ENCODE results near the gene NPAS1.

Gene NPAS1, protein sequence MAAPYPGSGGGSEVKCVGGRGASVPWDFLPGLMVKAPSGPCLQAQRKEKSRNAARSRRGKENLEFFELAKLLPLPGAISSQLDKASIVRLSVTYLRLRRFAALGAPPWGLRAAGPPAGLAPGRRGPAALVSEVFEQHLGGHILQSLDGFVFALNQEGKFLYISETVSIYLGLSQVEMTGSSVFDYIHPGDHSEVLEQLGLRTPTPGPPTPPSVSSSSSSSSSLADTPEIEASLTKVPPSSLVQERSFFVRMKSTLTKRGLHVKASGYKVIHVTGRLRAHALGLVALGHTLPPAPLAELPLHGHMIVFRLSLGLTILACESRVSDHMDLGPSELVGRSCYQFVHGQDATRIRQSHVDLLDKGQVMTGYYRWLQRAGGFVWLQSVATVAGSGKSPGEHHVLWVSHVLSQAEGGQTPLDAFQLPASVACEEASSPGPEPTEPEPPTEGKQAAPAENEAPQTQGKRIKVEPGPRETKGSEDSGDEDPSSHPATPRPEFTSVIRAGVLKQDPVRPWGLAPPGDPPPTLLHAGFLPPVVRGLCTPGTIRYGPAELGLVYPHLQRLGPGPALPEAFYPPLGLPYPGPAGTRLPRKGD

DNA sequence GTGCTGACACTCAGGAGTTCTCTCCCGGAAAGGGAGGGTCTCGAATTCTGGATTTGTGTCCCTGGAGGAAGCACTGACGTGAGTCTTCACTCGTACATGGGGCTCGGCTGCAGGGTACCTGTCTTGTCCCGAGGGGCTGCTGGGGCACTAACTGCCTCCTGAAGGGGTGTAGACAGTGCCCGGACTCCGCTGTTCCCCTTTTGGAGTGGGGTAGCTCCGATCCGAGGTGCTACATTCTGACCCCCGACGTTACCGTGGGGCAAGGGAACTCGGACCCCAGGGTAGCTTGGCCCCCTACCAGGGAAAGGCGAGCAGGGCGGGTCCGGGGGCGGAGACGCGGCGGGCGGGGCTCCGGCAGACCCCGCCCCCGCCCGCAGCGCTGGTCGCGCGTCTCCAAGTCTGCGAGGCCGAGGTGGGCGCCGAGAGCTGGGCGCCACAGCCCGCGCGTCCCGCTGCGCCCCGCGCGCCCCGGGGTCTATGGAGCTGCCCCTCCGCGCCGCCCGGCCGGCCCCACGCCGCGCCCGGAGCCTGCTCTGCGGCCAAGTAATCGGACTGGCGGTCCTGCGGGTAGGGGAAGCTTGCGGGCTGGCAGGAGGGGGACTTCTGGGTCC lies at the start of gene NPAS1:
Gene NPAS1, plus strand, starts transcription at position 407 of the 611 bp plus-strand sequence. CDS start 1,211 bp downstream, outside the sequence.
- DNase-seq: no peak

DNA sequence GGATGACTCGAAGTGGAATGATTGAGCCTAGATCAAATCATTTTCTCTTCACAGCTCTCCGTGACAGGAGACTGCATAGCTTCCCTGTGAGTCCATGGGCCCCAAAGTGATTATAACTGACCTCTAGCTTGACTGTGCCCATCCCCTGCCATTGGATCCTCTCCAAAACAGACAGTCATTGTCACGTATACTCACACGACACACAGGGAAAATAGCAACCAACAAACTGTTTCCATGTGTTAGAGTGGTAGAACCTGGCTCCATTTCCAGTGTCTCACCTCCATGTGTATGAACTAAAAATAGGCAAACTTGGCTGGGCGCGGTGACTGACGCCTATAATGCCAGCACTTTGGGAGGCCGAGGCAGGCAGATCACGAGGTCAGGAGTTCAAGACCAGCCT lies 48.8 kb upstream of the NPAS1 start:
- DNase-seq: no peak

DNA sequence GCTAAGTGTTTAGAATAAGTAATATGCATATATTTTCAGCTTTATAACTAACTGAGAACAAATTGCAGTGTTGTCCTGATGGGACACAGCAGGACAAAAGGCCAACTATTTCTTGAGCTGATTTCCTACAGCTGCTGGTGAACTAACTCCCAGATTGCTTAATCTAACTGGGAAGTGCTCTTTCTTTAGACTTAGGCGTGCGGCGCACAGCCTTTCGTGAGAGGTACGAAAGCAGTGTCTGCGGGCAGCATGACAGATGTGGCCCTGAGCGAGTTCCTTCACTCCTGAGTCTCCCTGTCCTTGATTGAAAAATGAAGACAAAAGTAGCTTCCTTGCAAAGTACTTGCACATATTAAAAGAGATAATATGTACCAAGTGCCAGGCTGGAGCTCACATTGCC lies 47.3 kb upstream of the NPAS1 start:
- DNase-seq: no peak

DNA sequence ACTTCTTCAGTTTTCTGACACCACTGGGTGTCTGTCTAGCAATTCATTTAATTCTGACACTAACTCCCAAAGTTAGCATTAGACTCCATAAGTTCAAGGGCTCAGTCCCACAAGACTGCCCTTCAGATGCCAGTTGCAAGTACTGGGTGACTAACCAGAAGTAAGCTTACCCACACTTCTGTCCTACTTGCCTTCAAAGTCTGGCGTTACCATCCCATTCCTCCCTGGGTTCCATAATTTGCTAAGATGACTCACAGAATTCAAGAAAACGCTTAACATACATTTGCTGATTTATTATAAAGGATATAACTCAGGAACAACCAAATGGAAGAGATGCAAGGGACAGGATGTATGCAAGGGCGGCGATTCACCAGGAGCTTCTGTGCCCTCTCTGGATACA lies 45.5 kb upstream of the NPAS1 start:
- no peak for DNase-seq

DNA sequence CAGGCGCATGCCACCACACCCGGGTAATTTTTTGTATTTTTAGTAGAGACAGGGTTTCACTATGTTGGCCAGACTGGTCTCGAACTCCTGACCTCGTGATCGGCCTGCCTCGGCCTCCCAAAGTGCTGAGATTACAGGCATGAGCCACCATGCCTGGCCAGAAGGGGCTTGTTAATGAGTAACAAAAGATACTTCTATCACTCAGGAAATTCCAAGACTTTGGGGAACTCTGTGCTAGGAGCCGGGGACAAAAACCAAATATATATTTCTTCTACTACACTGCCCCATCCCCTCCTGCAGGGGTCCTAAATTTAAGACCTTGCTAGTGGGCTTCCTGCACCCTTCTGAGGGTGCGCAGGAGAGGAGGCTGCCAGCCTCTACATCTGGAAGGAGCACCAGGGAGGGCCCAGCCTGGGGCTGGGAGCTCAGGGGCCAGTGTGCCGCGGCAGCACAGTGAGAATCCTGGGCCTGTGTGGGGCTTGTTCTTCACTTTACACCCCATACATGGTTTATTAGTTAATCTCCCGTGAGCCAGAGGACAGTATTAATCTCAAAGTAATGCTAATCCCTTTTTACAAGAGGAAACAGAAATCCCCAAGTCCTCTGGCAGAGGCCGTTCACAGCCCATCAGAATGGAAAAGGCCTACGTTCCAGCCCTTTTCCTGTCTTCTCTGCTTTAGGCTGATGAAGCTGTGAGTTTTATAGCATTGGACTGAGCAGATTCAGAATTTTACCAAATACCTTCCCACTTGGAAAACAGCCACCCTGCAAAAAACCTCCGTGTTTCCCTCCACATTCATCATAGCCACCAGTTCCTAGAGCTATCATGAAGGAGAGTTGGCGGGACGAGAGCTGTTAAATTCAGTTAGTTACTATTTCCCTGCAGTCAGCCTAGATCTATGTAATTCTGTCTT lies 44.4 kb upstream of the NPAS1 start:
- DNase-seq: no peak

DNA sequence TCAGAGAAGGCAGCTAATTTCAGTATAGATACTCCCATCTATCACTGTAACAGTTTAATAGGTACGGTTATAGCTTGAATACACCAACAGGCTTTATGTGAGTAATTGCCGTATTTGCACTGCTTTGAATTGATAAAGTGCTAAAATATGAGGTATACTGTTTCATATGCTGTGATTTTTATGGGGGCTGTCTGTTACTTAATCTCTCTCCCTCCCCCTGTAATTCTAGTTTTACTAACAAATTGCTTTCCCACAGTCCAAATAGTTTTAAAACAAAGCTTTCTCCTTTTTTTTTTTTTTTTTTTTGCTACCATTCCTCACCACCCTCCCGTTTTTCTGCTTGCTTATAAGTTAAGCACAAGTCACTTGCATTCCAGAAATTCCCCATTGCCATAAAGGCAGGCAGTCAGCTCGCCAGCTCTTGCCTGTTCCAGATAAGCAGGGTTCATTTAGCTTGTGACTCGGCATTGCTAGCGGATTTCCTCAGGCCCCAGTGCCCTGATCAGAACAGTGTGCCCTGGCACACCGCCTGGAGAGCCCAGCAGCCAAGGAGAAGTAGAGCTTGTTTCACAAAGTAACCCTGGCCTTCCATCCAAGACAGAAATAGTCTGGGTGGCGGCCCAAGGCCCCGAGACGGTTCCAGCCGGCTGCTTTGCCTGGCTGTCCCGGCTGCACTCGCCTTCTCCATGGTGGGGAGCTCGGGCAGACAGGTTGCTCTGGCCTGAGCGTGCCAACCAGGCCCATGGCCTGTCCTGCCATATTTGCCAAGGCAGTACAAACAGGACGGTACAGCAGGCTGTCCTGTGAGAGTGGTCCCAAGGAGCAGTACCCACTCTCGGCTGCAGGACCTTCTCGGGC lies 43.5 kb upstream of the NPAS1 start:
- no peak for DNase-seq

DNA sequence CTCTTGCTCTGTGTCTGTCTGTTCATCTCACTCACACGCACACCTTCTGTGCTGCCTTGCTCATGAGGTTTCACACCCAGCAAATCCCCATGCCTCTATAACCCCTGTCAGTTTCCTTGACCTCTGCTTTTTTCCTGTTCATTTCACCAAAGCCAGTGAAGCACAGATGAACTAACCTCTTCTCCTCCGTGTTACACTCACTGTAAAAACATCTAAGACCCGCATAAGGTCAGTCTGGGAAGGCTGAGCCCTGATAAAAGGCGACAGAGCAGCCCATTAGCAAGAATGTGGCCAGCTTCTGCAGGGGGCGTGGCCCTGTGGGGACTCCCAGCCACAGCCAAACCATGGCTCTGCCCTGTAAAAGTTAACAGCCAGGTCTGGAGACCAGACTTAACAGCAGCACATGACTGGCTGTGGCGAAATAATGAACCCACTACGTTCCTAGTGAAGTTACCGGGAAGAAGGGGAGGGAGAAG lies 42.8 kb upstream of the NPAS1 start:
- no peak for DNase-seq

DNA sequence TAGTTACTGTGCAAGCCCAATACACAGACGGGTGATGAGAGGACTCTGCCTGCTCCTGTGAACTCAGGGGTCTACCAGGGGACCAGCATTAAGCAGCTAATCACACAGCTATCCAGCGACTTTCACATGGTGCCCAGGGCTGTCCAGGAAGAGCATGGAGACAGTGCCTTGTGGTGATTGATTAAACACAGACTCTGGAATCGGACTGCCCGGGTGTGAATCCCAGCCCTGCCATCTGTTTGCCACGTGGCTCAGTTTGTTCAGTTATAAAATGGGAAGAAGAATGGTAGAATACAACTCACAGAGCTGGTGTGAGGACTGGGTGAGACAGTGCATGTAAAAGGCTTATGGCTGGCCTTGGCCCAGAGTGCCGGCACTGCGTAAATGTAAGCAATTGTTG lies 42.1 kb upstream of the NPAS1 start:
- no peak for DNase-seq

DNA sequence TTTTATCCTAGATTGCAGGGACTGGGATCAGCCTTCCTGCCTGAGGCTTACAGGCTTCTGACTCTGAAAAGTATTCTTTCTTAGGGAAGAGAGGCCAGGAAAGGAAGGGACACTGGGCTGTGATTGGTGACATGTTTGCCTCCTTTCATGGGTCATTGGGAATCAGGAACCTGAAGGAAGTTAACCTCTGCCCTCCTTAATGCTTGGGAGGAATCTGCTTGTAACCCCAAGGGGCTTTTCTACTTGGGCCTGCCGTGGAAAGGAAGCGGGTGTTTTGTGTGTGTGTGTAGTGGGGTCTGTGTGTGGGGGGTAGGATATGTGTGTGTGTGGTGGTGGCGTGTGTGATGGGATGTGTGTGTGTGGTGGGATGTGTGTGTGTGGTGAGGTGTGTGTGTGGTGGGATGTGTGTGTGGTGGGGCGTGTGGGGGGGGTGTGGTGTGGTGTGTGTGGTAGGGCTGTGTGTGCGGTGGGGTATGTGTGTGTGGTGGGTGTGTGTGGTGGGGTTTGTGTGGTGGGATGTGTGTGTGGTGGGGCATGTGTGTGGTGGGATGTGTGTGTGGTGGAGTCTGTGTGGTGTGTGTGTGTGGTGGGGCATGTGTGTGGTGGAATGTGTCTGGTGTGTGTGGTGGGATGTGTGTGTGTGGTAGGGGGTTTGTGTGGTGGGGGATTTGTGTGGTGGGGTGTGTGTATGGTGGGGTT lies 41.3 kb upstream of the NPAS1 start:
- no peak for DNase-seq

DNA sequence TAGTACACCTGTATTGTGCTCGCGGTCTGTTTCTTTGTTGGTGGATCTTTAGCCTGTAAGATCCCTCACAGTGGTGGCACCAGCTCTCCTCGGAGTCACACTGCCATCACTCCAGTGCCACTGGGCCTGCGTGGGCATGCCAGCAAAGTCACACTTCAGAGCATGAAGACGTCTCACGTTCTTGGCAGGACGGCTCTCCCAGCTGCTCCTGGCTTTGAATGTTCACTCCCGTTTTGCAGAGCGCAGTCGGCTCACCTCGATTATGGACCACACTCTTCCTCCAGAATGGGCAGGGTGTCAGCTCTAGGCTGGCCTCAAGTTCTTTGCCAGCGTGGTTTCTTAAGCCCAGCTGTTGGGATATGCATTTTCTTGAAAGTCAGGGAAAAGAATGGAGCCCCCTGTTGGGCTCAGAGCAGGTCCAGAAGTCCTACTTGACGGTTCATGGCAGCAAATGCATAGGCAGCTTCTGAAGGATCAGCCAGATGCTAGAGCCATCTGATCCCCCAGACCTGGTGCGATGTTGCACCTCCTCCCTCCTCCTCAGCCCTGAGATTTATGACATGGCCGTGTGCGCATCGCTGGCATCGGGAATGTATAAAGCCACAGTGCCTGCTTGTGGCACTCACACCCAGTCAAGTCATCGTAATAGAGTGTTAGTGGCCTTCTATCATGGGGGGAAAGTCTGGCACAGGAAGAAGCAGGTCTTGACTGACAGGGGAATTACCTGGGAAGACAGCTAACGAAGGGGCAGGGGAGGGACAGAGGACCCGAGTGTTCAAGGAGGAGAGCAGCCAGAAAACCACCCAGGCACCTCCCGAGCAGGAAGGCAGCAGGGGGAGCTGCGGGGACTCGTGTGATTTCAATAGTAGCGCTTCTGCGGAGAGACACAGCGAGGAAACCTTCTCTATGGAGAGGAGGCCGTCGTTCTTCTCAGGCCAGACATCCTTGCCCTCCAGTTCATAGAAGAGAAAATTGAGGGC lies 40.2 kb upstream of the NPAS1 start:
- no peak for DNase-seq

DNA sequence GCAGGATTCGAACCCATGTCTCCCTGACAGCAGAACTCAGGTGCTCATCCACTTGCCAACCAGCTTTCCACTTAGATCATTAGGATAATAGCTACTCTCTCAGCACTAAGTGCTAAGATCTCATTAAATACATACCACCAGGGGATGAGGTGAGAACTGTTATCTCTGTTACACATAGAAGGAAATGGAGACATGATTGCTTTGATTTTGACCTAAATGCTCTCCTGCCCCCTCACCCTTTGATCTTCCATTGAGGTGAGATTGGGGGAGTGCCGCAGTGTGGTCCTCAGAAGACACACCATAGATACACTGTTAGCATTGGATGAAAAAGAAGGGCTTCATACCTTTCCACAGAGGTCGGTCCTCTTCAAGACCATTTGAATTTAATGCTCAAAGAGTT lies 38.9 kb upstream of the NPAS1 start:
- DNase-seq: no peak

DNA sequence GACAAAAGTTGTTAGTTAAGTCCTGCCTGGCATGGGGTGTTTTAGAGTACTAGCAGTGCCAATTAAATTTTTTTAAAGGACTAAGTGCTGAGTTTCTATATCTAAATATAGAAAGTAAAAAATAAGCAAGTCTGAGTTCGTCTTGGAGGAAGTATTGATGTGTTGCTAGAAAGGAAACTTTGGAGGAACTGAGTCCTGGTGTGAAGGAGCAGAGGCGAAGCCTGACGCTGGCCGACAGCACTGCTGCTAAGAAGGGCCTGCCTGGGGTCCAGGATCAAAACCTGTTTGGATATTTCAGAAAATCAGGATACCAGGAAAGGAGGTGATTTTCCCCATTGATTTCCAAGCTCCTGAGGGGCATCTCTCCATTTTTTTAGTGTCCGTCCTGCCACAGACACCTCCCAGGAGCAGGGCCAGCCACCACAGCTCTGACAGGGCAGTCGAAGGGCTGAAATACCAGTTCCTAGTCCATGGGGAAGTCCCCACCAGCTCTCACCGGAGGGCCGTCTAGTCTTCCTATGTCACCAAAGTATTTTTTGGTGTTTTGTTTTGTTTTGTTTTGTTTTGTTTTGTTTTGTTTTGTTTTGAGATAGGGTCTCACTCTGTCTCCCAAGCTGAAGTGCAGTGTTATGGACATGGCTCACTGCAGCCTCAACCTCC lies 38.2 kb upstream of the NPAS1 start:
- DNase-seq: no peak

DNA sequence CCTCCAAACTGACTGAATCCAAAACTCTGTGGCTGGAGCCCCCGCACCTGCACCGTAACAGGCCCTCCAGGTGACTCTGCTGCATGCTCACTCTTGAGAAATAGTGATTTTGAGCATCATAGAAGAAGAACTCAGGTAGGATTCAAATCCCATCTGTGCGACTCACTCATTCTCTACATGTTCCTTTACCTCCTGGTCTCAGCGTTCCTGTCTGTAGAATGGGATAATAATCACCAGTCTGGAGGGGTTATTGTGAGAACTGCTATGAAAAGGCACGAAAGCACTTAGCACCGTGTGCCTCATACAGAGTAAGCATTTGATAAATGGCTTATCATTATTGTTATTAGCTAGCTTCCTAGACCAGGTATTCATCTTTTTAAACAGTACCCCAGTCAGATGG lies 36.5 kb upstream of the NPAS1 start:
- no peak for DNase-seq

DNA sequence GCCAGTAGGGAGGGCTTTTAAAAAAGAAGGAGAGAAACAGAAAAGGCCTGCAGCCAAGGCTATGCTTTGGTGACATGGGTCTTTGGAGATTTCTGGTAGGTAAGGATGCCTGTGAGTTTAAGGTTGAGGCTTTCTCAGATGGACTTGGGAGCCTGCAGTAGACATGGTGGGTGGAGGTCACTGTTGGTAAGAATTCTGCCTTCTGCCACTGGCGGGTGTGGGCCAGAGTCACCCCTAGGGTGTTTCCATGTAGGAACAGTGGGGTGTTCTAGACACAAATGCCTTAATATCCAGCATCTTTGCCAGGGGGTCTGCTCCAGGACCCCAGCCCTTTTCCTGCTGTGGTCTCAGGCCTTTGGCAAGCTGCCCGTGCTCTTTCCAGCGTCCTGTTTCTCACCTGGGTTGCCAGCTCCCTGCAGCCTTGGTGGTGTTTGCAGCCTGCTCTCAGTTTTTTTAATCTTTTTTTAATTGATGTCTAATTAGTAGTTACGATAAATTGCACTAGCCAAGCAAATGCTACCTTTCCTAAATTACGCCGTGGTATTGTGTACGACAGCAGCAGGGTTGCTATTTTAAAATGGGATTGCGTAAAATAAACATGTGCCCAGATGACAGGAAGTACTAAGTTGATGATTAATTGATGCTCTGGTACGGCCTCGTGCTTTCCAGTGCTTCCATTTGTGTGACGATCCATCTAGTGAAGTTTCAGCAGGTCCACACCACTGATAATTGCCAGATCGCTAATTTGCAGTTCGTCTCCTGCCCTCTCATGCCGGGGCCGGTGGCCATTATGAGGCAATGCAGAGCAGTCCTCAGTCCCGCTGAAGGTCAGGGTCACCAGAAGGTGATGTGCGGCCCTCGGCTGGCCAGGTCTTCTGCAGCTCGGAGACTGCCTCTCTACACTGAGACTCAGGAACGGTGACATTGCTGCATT lies 35.3 kb upstream of the NPAS1 start:
- peak; percentile 55 for DNase-seq

DNA sequence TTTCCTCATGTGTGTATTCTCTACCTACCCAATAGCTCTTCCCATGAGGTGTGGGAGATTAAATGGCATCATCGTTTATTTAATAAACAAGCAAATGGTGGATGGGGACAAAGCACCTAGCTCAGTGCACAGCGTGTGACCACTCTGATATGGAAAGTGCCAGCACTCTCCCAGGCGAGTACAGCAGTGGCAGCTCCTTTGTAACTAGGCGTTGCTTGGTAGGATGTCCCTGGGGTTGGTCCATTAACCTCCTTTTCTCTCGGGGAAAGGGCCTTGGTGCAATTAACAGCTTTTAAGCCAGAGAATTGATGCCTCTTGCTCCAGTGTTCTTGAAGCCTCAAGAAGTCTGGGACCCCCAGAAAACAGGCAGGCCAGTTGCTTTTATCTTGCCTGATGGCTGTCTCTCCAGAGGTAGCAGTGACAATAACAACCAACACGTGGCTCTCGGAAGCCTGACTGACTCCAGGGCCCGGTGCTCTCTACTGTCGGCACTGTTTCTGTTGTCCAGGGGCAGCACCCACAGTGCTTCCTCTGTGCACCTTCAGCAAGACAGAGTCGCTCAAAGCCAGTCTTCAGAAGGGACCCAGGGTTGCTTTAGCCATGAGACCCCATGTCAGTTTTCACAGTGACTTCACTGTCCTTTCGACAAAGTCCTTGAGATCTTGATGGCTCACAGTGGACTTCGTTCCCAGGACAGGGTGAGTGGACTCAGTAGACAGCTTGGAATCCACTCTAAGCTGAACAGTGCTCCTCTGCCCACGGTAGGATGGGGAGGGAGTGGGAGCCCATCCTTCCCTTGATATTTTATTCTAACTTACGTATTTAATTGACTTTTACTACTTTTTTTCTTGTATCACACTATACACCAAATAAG lies 33.9 kb upstream of the NPAS1 start:
- DNase-seq: no peak

DNA sequence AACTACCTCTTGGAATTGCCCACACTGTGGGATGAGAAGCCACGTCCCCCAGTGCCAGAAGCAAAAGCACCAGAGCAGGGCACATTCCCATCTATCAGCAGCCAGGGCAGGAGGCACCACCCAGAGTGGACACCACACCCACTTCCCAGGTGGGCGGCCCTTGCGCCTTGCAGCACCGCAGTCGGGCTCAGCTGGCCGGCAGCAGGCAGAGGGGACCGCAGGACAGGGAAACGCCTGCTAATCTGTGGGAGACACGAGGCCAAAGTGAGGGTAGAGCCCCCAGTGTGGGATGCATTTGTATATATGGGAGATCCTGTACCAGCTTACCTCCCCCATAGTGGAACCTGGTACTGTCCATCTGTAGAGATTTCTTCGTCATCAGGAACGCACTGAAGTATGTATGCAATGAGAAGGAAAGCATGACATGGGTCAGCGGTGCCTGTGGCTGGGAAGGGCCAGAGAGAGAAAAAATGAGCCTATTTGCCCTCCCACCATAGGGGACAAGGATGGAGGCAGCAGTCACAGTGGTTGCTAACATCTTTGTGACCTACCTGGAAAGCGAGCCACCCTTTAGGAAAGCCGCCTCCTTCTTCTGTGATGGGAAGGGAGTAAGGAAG lies 30.9 kb upstream of the NPAS1 start:
- no peak for DNase-seq
